ENCODE measurements around the gene ESF1.

ESF1 gene

DNA sequence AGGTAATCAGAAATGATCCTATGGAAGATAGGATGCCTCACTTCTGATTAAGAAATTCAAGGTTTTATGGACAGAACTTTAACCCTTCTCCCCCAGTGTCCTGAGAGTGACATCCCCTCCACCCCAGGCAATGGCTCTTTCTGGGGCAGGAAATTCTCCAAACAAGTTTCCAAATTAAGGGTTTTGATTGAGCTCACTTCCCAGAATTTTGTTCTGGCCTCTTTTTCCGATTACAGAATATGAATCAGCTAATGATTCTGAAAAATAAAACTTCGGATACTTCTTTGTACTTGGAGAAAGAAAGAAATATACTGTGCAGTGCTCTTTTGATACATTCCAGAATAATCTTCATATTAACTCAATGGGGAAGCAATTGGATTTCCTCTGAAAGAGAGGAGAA lies 113.2 kb downstream of the ESF1 start:
- Histone ChIP-seq H3K4me1 (no peaks in the 10 kb centered on the region), H3K36me3 (ENCODE audit: control insufficient read depth, insufficient read depth, low read length) (no peaks in the 10 kb centered on the region), H3K4me2 (ENCODE audit: low read length) (no peak overlapping the region), H3K27me3 (ENCODE audit: control insufficient read depth, insufficient read depth, low read length) (no peaks in the 10 kb centered on the region), H2AFZ (no peak overlapping the region), H3K9me3 (ENCODE audit: control insufficient read depth, low read length) (no peaks in the 10 kb centered on the region), H3K27ac (no peak overlapping the region), H3K9ac (no peak overlapping the region), H3K4me3 (ENCODE audit: low read depth, low read length) (no peak overlapping the region), H3K79me2 (no peaks in the 10 kb centered on the region)
- no peak for TF ChIP-seq CTCF (IDR thresholded peaks at IDR 0.05)

- H3K27ac ChIP-seq = no peak overlapping the region
- TF ChIP-seq CTCF (IDR thresholded peaks at IDR 0.05) = no peak
- no peaks in the 10 kb centered on the region for H3K36me3 ChIP-seq (ENCODE audit: control insufficient read depth, insufficient read depth, low read length)
- H3K4me3 ChIP-seq (ENCODE audit: low read depth, low read length) = no peak overlapping the region
- no peaks in the 10 kb centered on the region for H3K4me1 ChIP-seq
- H3K4me2 ChIP-seq (ENCODE audit: low read length) = no peak overlapping the region
- H3K27me3 ChIP-seq (ENCODE audit: control insufficient read depth, insufficient read depth, low read length) = no peaks in the 10 kb centered on the region
- H3K9ac ChIP-seq = no peak overlapping the region
- H3K9me3 ChIP-seq (ENCODE audit: control insufficient read depth, low read length) = no peaks in the 10 kb centered on the region
- H2AFZ ChIP-seq = no peak overlapping the region
- no peaks in the 10 kb centered on the region for H3K79me2 ChIP-seq
These were observed 114.6 kb downstream of the ESF1 start for GRCh38 chr20:13670160-13670559.

GRCh38 chr20:13665709-13666395 lies 118.9 kb downstream of the ESF1 start:
- TF ChIP-seq CTCF (IDR thresholded peaks at IDR 0.05) = no peak
- no peaks in the 10 kb centered on the region for H3K79me2 ChIP-seq
- H2AFZ ChIP-seq = no peak overlapping the region
- no peak overlapping the region for H3K9ac ChIP-seq
- H3K4me1 ChIP-seq = peaks cover 5% of the 10 kb centered on the region
- H3K27ac ChIP-seq = no peak overlapping the region
- no peaks in the 10 kb centered on the region for H3K27me3 ChIP-seq (ENCODE audit: control insufficient read depth, insufficient read depth, low read length)
- no peaks in the 10 kb centered on the region for H3K36me3 ChIP-seq (ENCODE audit: control insufficient read depth, insufficient read depth, low read length)
- no peak overlapping the region for H3K4me3 ChIP-seq (ENCODE audit: low read depth, low read length)
- no peak overlapping the region for H3K4me2 ChIP-seq (ENCODE audit: low read length)
- H3K9me3 ChIP-seq (ENCODE audit: control insufficient read depth, low read length) = no peaks in the 10 kb centered on the region
